ENCODE results near the gene SLC19A2. TPM values are rescaled to one million over a fixed set of nuclear protein-coding genes. Genes with fewer than 3 reads are reported as not detected.

SLC19A2 gene
- total RNA-seq, 2 experiments from 2014 or later, result 3.6 to 3.7 TPM

DNA sequence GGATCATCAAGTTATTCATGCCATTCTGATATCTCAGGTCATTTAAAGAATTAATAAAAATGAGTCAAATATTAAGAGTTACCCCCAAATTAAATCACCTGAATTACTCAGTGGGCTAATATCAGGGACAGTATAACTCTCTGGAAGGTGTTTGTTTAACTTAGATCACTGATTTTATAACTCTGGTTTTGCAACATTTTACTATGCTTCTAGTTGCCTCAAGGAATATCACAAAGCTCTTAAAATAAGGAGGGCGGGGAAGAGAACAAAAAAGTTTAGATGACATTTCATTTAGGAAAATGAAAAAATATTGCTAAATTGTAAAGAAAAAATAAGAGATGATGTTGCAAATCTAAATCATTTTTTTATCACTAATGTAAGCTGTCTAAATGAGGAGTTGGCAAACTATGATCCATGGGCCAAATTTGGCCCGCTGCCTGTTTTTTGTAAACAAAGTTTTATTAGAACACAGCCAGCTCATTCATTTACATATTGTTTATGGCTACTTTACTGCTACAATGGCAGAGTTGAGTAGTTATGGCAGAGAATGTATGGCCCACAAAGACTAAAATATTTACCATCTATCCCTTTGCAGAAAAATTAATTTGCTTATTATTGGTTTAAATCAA, 31.9 kb upstream of the SLC19A2 start:
- CTCF ChIA-PET, result interaction anchor here (0.9 to 1.3 kb wide), 2 partner anchors 9 to 32 kb away, joined by 3 read pairs; partner anchors contain the start of gene SLC19A2
- no peak for ATAC-seq (ENCODE audit: poor library complexity)

GRCh38 chr1:169515641-169516040, 29.9 kb upstream of the SLC19A2 start:
- Histone ChIP-seq H3K9me3 (ENCODE audit: control insufficient read depth in 1 of 2, insufficient read depth in 1 of 2, low read length in 2 of 2) (no peaks in the 10 kb centered on the region), H3K36me3 (ENCODE audit: insufficient read depth, low read length) (no peaks in the 10 kb centered on the region), H3K27me3 (ENCODE audit: control insufficient read depth in 1 of 2, insufficient read depth in 2 of 2, low read length in 2 of 2) (no peaks in the 10 kb centered on the region), H3K27ac (ENCODE audit: low read depth in 1 of 2, low read length in 2 of 2) (no peak overlapping the region), H3K4me3 (ENCODE audit: low read length) (no peak overlapping the region), H3K4me1 (ENCODE audit: insufficient read depth, low read length) (no peaks in the 10 kb centered on the region)
- Mint-ChIP-seq H3K9me3 (no peaks in the 10 kb centered on the region), H3K4me3 (no peak overlapping the region), H3K4me1 (ENCODE audit: low read depth) (no peaks in the 10 kb centered on the region), H3K36me3 (ENCODE audit: low read depth) (peaks cover 29% of the 10 kb centered on the region), H3K27ac (no peak overlapping the region), H3K27me3 (no peaks in the 10 kb centered on the region)
- DNase-seq (no peak), ATAC-seq (ENCODE audit: poor library complexity) (no peak)
- ChIA-PET CTCF (no interaction called here), POLR2A (no interaction called here)
- intact Hi-C loops (cut with DNase I, micrococcal nuclease), result no loop called here
- TF ChIP-seq, protein P1, sequence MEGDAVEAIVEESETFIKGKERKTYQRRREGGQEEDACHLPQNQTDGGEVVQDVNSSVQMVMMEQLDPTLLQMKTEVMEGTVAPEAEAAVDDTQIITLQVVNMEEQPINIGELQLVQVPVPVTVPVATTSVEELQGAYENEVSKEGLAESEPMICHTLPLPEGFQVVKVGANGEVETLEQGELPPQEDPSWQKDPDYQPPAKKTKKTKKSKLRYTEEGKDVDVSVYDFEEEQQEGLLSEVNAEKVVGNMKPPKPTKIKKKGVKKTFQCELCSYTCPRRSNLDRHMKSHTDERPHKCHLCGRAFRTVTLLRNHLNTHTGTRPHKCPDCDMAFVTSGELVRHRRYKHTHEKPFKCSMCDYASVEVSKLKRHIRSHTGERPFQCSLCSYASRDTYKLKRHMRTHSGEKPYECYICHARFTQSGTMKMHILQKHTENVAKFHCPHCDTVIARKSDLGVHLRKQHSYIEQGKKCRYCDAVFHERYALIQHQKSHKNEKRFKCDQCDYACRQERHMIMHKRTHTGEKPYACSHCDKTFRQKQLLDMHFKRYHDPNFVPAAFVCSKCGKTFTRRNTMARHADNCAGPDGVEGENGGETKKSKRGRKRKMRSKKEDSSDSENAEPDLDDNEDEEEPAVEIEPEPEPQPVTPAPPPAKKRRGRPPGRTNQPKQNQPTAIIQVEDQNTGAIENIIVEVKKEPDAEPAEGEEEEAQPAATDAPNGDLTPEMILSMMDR (IDR thresholded peaks at IDR 0.05), result no peak

More for the DNA sequence above, 31.9 kb upstream of the SLC19A2 start:
- no peak overlapping the region for H3K27ac ChIP-seq (ENCODE audit: low read depth in 1 of 2, low read length in 2 of 2)
- no peaks in the 10 kb centered on the region for H3K27me3 ChIP-seq (ENCODE audit: control insufficient read depth in 1 of 2, insufficient read depth in 2 of 2, low read length in 2 of 2)
- H3K27me3 Mint-ChIP-seq, result no peaks in the 10 kb centered on the region
- no peak overlapping the region for H3K27ac Mint-ChIP-seq
- H3K9me3 Mint-ChIP-seq, result no peaks in the 10 kb centered on the region
- no peaks in the 10 kb centered on the region for H3K36me3 ChIP-seq (ENCODE audit: insufficient read depth, low read length)
- H3K9me3 ChIP-seq (ENCODE audit: control insufficient read depth in 1 of 2, insufficient read depth in 1 of 2, low read length in 2 of 2), result no peaks in the 10 kb centered on the region
- H3K4me1 ChIP-seq (ENCODE audit: insufficient read depth, low read length), result no peaks in the 10 kb centered on the region
- POLR2A ChIA-PET, result interaction anchor here (0.6 kb wide), 1 partner anchor 35 kb away, joined by 4 read pairs; no protein-coding TSS in a partner anchor
- no peak for DNase-seq
- H3K36me3 Mint-ChIP-seq (ENCODE audit: low read depth), result peaks cover 36% of the 10 kb centered on the region
- no peaks in the 10 kb centered on the region for H3K4me1 Mint-ChIP-seq (ENCODE audit: low read depth)
- H3K4me3 Mint-ChIP-seq, result no peak overlapping the region
- H3K4me3 ChIP-seq (ENCODE audit: low read length), result no peak overlapping the region
- intact Hi-C loops (cut with DNase I, micrococcal nuclease), result no loop called here
- TF ChIP-seq, protein P1 (IDR thresholded peaks at IDR 0.05), result no peak

GRCh38 chr1:169514566-169515270, 29.0 kb upstream of the SLC19A2 start:
- no peak overlapping the region for H3K27ac ChIP-seq (ENCODE audit: low read depth in 1 of 2, low read length in 2 of 2)
- no peaks in the 10 kb centered on the region for H3K9me3 ChIP-seq (ENCODE audit: control insufficient read depth in 1 of 2, insufficient read depth in 1 of 2, low read length in 2 of 2)
- no peak for ATAC-seq (ENCODE audit: poor library complexity)
- no peaks in the 10 kb centered on the region for H3K9me3 Mint-ChIP-seq
- no peak overlapping the region for H3K4me3 Mint-ChIP-seq
- H3K27ac Mint-ChIP-seq, result no peak overlapping the region
- TF ChIP-seq, protein P1 (IDR thresholded peaks at IDR 0.05), result no peak
- intact Hi-C loops (cut with DNase I, micrococcal nuclease), result no loop called here
- no peak overlapping the region for H3K4me3 ChIP-seq (ENCODE audit: low read length)
- CTCF ChIA-PET, result interaction anchor here (0.5 kb wide), 1 partner anchor 178 kb away, joined by 3 read pairs; no protein-coding TSS in a partner anchor
- H3K4me1 ChIP-seq (ENCODE audit: insufficient read depth, low read length), result no peaks in the 10 kb centered on the region
- peaks cover 29% of the 10 kb centered on the region for H3K36me3 Mint-ChIP-seq (ENCODE audit: low read depth)
- H3K27me3 Mint-ChIP-seq, result no peaks in the 10 kb centered on the region
- no peaks in the 10 kb centered on the region for H3K27me3 ChIP-seq (ENCODE audit: control insufficient read depth in 1 of 2, insufficient read depth in 2 of 2, low read length in 2 of 2)
- no peaks in the 10 kb centered on the region for H3K36me3 ChIP-seq (ENCODE audit: insufficient read depth, low read length)
- H3K4me1 Mint-ChIP-seq (ENCODE audit: low read depth), result peaks cover 9% of the 10 kb centered on the region
- no peak for DNase-seq
- POLR2A ChIA-PET, result no interaction called here
